ENCODE results near the gene GRHL1.
A peak's percentile ranks its signal among the peaks of the same experiment; 100 is the strongest.

The GRHL1 gene

DNA sequence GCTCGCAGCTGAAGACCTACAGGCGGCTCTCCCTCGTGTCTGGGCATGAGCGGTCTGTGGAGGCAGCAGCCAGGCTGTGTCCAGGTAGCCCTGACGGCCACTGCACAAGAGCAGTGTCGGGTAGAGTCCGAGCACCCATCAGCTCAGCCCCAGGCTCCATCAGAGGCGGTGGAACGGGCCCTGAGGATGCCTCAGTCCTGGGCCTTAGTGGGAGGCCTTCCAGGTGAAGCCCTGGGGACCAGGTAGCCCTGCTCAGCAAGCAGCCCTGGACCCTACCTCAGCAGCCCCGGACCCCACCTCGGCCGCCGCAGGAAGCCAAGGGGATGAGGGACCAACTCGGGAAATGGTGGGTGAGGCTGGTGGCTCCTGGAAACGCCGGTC lies 70.5 kb downstream of the GRHL1 start:
- Histone ChIP-seq H3K27me3 (ENCODE audit: control insufficient read depth in 3 of 3, insufficient read depth in 3 of 3, low read depth in 1 of 3, low read length in 3 of 3) (peaks cover 0 to 14% (median 0%) of the 10 kb centered on the region in 3 experiments), H3K9me3 (replicated peaks in 1 of 2; ENCODE audit: control insufficient read depth in 2 of 2, insufficient read depth in 1 of 2, low read depth in 1 of 2, low read length in 2 of 2) (peaks cover 2 to 4% of the 10 kb centered on the region in 2 donors), H2BK15ac (ENCODE audit: low read length) (peak overlapping the region; percentile 52), H2BK120ac (ENCODE audit: low read depth, low read length) (no peak overlapping the region), H3K4me1 (ENCODE audit: control insufficient read depth in 2 of 2, insufficient read depth in 1 of 2, low read depth in 1 of 2, low read length in 2 of 2) (no peaks in the 10 kb centered on the region), H3K4me2 (ENCODE audit: insufficient read depth, low read length, poor library complexity, severe bottlenecking) (no peak overlapping the region), H2BK12ac (ENCODE audit: low read length) (no peak overlapping the region), H3K36me3 (replicated peaks in 1 of 2; ENCODE audit: control insufficient read depth in 2 of 2, insufficient read depth in 2 of 2, low read length in 2 of 2) (no peaks in the 10 kb centered on the region), H3K18ac (ENCODE audit: low read length) (peak overlapping the region; percentile 86), H3K79me1 (ENCODE audit: low read depth, low read length) (no peaks in the 10 kb centered on the region), H2BK5ac (ENCODE audit: low read length) (no peak overlapping the region), H3K27ac (replicated peaks; ENCODE audit: low read length) (no peak overlapping the region), H3K23ac (ENCODE audit: low read depth, low read length, poor library complexity) (peak overlapping the region; percentile 46), H3K14ac (ENCODE audit: low read length) (no peak overlapping the region), H2AK5ac (ENCODE audit: low read depth, low read length) (peak overlapping the region; percentile 64), H4K8ac (ENCODE audit: low read depth, low read length) (no peak overlapping the region), H2AFZ (ENCODE audit: low read length) (no peak overlapping the region), H3K4ac (ENCODE audit: low read length) (no peak overlapping the region), H3K9ac (ENCODE audit: low read depth, low read length, poor library complexity) (peak overlapping the region; percentile 10), H4K91ac (ENCODE audit: low read depth, low read length, poor library complexity) (no peak overlapping the region), H3K4me3 (ENCODE audit: low read length in 2 of 2) (no peak overlapping the region)
- no CpG with 5 or more reads among the region's 16 CpGs for WGBS, 2 donors (ENCODE audit: extremely low coverage in 2 of 2, insufficient read length in 2 of 2, insufficient replicate concordance in 1 of 2)
- DNase-seq (ENCODE audit: low spot score): no peak

- no peak for DNase-seq (ENCODE audit: low spot score)
- Histone ChIP-seq H3K79me1 (ENCODE audit: low read depth, low read length) (no peaks in the 10 kb centered on the region), H3K4me2 (ENCODE audit: insufficient read depth, low read length, poor library complexity, severe bottlenecking) (no peak overlapping the region), H3K4ac (ENCODE audit: low read length) (no peak overlapping the region), H3K23ac (ENCODE audit: low read depth, low read length, poor library complexity) (no peak overlapping the region), H3K27me3 (ENCODE audit: control insufficient read depth in 3 of 3, insufficient read depth in 3 of 3, low read depth in 1 of 3, low read length in 3 of 3) (peaks cover 0 to 10% (median 0%) of the 10 kb centered on the region in 3 experiments), H2AFZ (ENCODE audit: low read length) (no peak overlapping the region), H2BK120ac (ENCODE audit: low read depth, low read length) (no peak overlapping the region), H4K8ac (ENCODE audit: low read depth, low read length) (no peak overlapping the region), H3K4me1 (ENCODE audit: control insufficient read depth in 2 of 2, insufficient read depth in 1 of 2, low read depth in 1 of 2, low read length in 2 of 2) (no peaks in the 10 kb centered on the region), H4K91ac (ENCODE audit: low read depth, low read length, poor library complexity) (no peak overlapping the region), H3K9me3 (replicated peaks in 1 of 2; ENCODE audit: control insufficient read depth in 2 of 2, insufficient read depth in 1 of 2, low read depth in 1 of 2, low read length in 2 of 2) (peaks cover 1 to 3% of the 10 kb centered on the region in 2 donors), H3K9ac (ENCODE audit: low read depth, low read length, poor library complexity) (no peak overlapping the region), H3K4me3 (ENCODE audit: low read length in 2 of 2) (no peak overlapping the region), H2BK12ac (ENCODE audit: low read length) (no peak overlapping the region), H2BK5ac (ENCODE audit: low read length) (no peak overlapping the region), H3K18ac (ENCODE audit: low read length) (no peak overlapping the region), H3K27ac (replicated peaks; ENCODE audit: low read length) (no peak overlapping the region), H3K14ac (ENCODE audit: low read length) (no peak overlapping the region), H2BK15ac (ENCODE audit: low read length) (no peak overlapping the region), H2AK5ac (ENCODE audit: low read depth, low read length) (no peak overlapping the region), H3K36me3 (replicated peaks in 1 of 2; ENCODE audit: control insufficient read depth in 2 of 2, insufficient read depth in 2 of 2, low read length in 2 of 2) (no peaks in the 10 kb centered on the region)
- WGBS, 2 donors (ENCODE audit: extremely low coverage in 2 of 2, insufficient read length in 2 of 2, insufficient replicate concordance in 1 of 2): no CpG with 5 or more reads among the region's 4 CpGs
These were observed 71.0 kb downstream of the GRHL1 start for GRCh38 chr2:10022445-10022844.

GRCh38 chr2:10022966-10023662 lies 71.6 kb downstream of the GRHL1 start:
- H3K4me2 ChIP-seq (ENCODE audit: insufficient read depth, low read length, poor library complexity, severe bottlenecking): no peak overlapping the region

DNA sequence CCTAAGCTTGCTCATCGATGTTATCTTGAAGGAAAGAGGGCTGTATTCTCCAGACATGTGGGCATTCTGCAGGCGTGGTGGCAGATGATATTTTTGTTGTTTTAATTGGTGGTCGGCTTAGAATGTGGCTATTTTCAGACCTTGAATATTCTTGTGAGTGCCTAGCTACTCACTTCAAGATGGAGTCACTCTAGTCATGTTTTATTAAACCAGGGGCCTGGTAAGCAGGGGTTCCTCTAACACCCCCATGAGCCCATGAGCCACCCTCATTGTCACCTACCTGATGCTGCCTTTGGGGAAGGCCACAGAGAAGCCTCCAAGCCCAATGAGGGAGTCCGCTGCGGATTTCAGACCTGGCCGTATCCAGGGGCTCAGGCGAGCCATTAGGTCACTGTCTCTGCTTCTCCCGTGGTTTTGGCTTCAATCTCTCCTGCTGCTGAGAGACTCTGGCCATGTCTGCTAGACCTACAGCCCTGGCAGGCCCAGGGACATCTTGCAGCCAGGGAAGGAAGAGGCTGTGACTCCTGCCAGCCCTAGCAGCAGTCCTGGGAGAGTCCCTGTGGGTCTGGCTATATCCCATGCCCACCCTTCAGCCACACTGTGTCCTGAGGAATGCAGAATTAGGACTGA lies 75.6 kb downstream of the GRHL1 start:
- peak overlapping the region; percentile 65 for H3K23ac ChIP-seq (ENCODE audit: low read depth, low read length, poor library complexity)
- no peak overlapping the region for H2BK12ac ChIP-seq (ENCODE audit: low read length)
- peaks cover 0 to 1% of the 10 kb centered on the region in 2 donors for H3K9me3 ChIP-seq (replicated peaks in 1 of 2; ENCODE audit: control insufficient read depth in 2 of 2, insufficient read depth in 1 of 2, low read depth in 1 of 2, low read length in 2 of 2)
- WGBS, 2 donors (ENCODE audit: extremely low coverage in 2 of 2, insufficient read length in 2 of 2, insufficient replicate concordance in 1 of 2): no CpG with 5 or more reads among the region's 8 CpGs
- H3K4ac ChIP-seq (ENCODE audit: low read length): no peak overlapping the region
- H3K79me1 ChIP-seq (ENCODE audit: low read depth, low read length): no peaks in the 10 kb centered on the region
- no peak overlapping the region for H3K4me2 ChIP-seq (ENCODE audit: insufficient read depth, low read length, poor library complexity, severe bottlenecking)
- H4K8ac ChIP-seq (ENCODE audit: low read depth, low read length): no peak overlapping the region
- no peak overlapping the region for H3K9ac ChIP-seq (ENCODE audit: low read depth, low read length, poor library complexity)
- no peak overlapping the region for H3K4me3 ChIP-seq (ENCODE audit: low read length in 2 of 2)
- H3K4me1 ChIP-seq (ENCODE audit: control insufficient read depth in 2 of 2, insufficient read depth in 1 of 2, low read depth in 1 of 2, low read length in 2 of 2): peaks cover 13 to 23% of the 10 kb centered on the region in 2 donors
- peak overlapping the region; percentile 77 for H2BK15ac ChIP-seq (ENCODE audit: low read length)
- H3K27ac ChIP-seq (replicated peaks; ENCODE audit: low read length): no peak overlapping the region
- H2AK5ac ChIP-seq (ENCODE audit: low read depth, low read length): peak overlapping the region; percentile 88
- H3K27me3 ChIP-seq (ENCODE audit: control insufficient read depth in 3 of 3, insufficient read depth in 3 of 3, low read depth in 1 of 3, low read length in 3 of 3): peaks cover 0 to 3% (median 0%) of the 10 kb centered on the region in 3 experiments
- H3K18ac ChIP-seq (ENCODE audit: low read length): peak overlapping the region; percentile 86
- H2AFZ ChIP-seq (ENCODE audit: low read length): no peak overlapping the region
- no peak for DNase-seq (ENCODE audit: low spot score)
- H3K36me3 ChIP-seq (replicated peaks in 1 of 2; ENCODE audit: control insufficient read depth in 2 of 2, insufficient read depth in 2 of 2, low read length in 2 of 2): no peaks in the 10 kb centered on the region
- no peak overlapping the region for H4K91ac ChIP-seq (ENCODE audit: low read depth, low read length, poor library complexity)
- H2BK120ac ChIP-seq (ENCODE audit: low read depth, low read length): peak overlapping the region; percentile 25
- H2BK5ac ChIP-seq (ENCODE audit: low read length): peak overlapping the region; percentile 42
- H3K14ac ChIP-seq (ENCODE audit: low read length): peak overlapping the region; percentile 67

More at GRCh38 chr2:10022966-10023662, 71.6 kb downstream of the GRHL1 start:
- Histone ChIP-seq H2BK12ac (ENCODE audit: low read length) (no peak overlapping the region), H3K14ac (ENCODE audit: low read length) (no peak overlapping the region), H3K4me3 (ENCODE audit: low read length in 2 of 2) (no peak overlapping the region), H2BK120ac (ENCODE audit: low read depth, low read length) (no peak overlapping the region), H3K4me1 (ENCODE audit: control insufficient read depth in 2 of 2, insufficient read depth in 1 of 2, low read depth in 1 of 2, low read length in 2 of 2) (no peaks in the 10 kb centered on the region), H3K9me3 (replicated peaks in 1 of 2; ENCODE audit: control insufficient read depth in 2 of 2, insufficient read depth in 1 of 2, low read depth in 1 of 2, low read length in 2 of 2) (peaks cover 0 to 3% of the 10 kb centered on the region in 2 donors), H3K18ac (ENCODE audit: low read length) (no peak overlapping the region), H2AFZ (ENCODE audit: low read length) (no peak overlapping the region), H3K9ac (ENCODE audit: low read depth, low read length, poor library complexity) (no peak overlapping the region), H2AK5ac (ENCODE audit: low read depth, low read length) (no peak overlapping the region), H2BK5ac (ENCODE audit: low read length) (no peak overlapping the region), H3K27ac (replicated peaks; ENCODE audit: low read length) (no peak overlapping the region), H3K27me3 (ENCODE audit: control insufficient read depth in 3 of 3, insufficient read depth in 3 of 3, low read depth in 1 of 3, low read length in 3 of 3) (peaks cover 0 to 9% (median 0%) of the 10 kb centered on the region in 3 experiments), H2BK15ac (ENCODE audit: low read length) (no peak overlapping the region), H4K8ac (ENCODE audit: low read depth, low read length) (no peak overlapping the region), H3K4ac (ENCODE audit: low read length) (no peak overlapping the region), H3K23ac (ENCODE audit: low read depth, low read length, poor library complexity) (no peak overlapping the region), H3K36me3 (replicated peaks in 1 of 2; ENCODE audit: control insufficient read depth in 2 of 2, insufficient read depth in 2 of 2, low read length in 2 of 2) (no peaks in the 10 kb centered on the region), H3K79me1 (ENCODE audit: low read depth, low read length) (no peaks in the 10 kb centered on the region), H4K91ac (ENCODE audit: low read depth, low read length, poor library complexity) (no peak overlapping the region)
- WGBS, 2 donors (ENCODE audit: extremely low coverage in 2 of 2, insufficient read length in 2 of 2, insufficient replicate concordance in 1 of 2): no CpG with 5 or more reads among the region's 10 CpGs
- no peak for DNase-seq (ENCODE audit: low spot score)
